ENCODE results near the gene WDR35.

WDR35 gene

DNA sequence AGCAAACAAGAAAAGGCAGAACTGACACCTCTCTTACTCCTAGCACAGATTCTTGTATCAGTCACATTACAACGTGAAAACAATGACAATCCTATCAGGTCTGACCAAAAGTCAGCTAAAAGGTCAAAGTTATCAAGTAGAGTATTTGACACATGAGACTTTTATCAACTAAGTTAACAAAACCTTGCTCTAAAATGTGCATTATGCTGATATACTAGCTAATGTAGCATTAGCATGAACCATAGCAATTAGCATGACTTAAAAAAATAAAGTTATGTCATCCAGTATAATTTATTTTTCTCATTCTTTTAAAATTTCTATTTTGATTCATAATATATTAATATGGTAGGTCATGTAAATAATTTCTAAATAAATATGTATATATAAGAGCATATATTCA is 46.7 kb downstream of the WDR35 start:
- no peak overlapping the region for H2BK120ac ChIP-seq (ENCODE audit: low read depth, low read length)
- no peak overlapping the region for H2AFZ ChIP-seq (ENCODE audit: low read depth, low read length)
- no peak overlapping the region for H4K8ac ChIP-seq (ENCODE audit: low read length)
- H2BK12ac ChIP-seq (ENCODE audit: low read length in 2 of 2), result no peak overlapping the region
- no peak overlapping the region for H4K91ac ChIP-seq (ENCODE audit: low read length)
- H3K18ac ChIP-seq (ENCODE audit: low read depth in 1 of 2, low read length in 2 of 2), result no peak overlapping the region
- no peak overlapping the region for H2AK5ac ChIP-seq (ENCODE audit: low read length, severe bottlenecking)
- 80% methylated on average over 1 of the region's 1 CpG for WGBS
- H3K36me3 ChIP-seq (ENCODE audit: control insufficient read depth in 1 of 2, insufficient read depth in 2 of 2, low read depth in 1 of 2, low read length in 2 of 2), result peaks cover 0 to 54% of the 10 kb centered on the region in 2 experiments
- peaks cover 2% of the 10 kb centered on the region for H3K4me1 ChIP-seq (ENCODE audit: control insufficient read depth, insufficient read depth, low read depth, low read length)
- H3K27ac ChIP-seq (ENCODE audit: low read length, poor library complexity, severe bottlenecking), result no peak overlapping the region
- DNase-seq, result no peak
- H3K4me3 ChIP-seq (ENCODE audit: insufficient read depth in 1 of 2, low read depth in 1 of 2, low read length in 2 of 2), result no peak overlapping the region
- H2BK5ac ChIP-seq (ENCODE audit: low read depth, low read length, poor library complexity, severe bottlenecking), result no peak overlapping the region
- H3K27me3 ChIP-seq (ENCODE audit: control insufficient read depth in 1 of 2, insufficient read depth in 1 of 2, low read length in 2 of 2), result no peaks in the 10 kb centered on the region
- no peaks in the 10 kb centered on the region for H3K9me3 ChIP-seq (ENCODE audit: control insufficient read depth, low read length)
- H3K79me1 ChIP-seq (replicated peaks; ENCODE audit: low read length, poor library complexity, severe bottlenecking), result peaks cover 1% of the 10 kb centered on the region
- H3K4ac ChIP-seq (ENCODE audit: low read depth in 1 of 2, low read length in 2 of 2), result no peak overlapping the region
- H3K4me2 ChIP-seq (ENCODE audit: low read length, poor library complexity, severe bottlenecking), result no peak overlapping the region
- no peak overlapping the region for H2BK15ac ChIP-seq (ENCODE audit: low read depth, poor library complexity, severe bottlenecking)
- H3K9ac ChIP-seq (ENCODE audit: low read length), result no peak overlapping the region
- H3K23ac ChIP-seq (ENCODE audit: low read length in 2 of 2), result no peak overlapping the region
- H3K14ac ChIP-seq (ENCODE audit: low read length in 2 of 2), result no peak overlapping the region

DNA sequence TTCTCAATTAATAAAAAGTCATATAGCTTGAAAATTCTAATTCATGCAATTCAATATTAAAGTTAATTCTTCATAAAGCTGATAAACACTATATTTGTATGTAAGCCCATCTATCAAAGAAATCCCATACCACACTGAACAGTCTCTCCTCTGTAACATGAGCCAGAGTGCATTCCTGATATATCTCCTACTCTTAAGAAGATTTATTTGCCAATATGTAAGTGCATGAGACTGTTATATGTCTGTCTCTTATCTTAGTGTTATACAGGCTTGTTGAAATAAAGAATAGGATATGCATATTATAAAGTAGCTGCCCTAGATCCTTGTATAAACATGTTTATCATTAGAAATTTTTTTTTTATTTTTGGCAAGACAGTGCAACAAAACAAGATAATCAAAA is 47.7 kb downstream of the WDR35 start:
- H3K23ac ChIP-seq (ENCODE audit: low read length in 2 of 2), result no peak overlapping the region
- peaks cover 0 to 57% of the 10 kb centered on the region in 2 experiments for H3K36me3 ChIP-seq (ENCODE audit: control insufficient read depth in 1 of 2, insufficient read depth in 2 of 2, low read depth in 1 of 2, low read length in 2 of 2)
- H3K4me2 ChIP-seq (ENCODE audit: low read length, poor library complexity, severe bottlenecking), result no peak overlapping the region
- no peak overlapping the region for H3K9ac ChIP-seq (ENCODE audit: low read length)
- no peak overlapping the region for H2AK5ac ChIP-seq (ENCODE audit: low read length, severe bottlenecking)
- no peaks in the 10 kb centered on the region for H3K27me3 ChIP-seq (ENCODE audit: control insufficient read depth in 1 of 2, insufficient read depth in 1 of 2, low read length in 2 of 2)
- H3K79me1 ChIP-seq (replicated peaks; ENCODE audit: low read length, poor library complexity, severe bottlenecking), result peaks cover 1% of the 10 kb centered on the region
- H3K27ac ChIP-seq (ENCODE audit: low read length, poor library complexity, severe bottlenecking), result no peak overlapping the region
- H4K91ac ChIP-seq (ENCODE audit: low read length), result no peak overlapping the region
- no peak overlapping the region for H3K4ac ChIP-seq (ENCODE audit: low read depth in 1 of 2, low read length in 2 of 2)
- no peak overlapping the region for H2BK120ac ChIP-seq (ENCODE audit: low read depth, low read length)
- no peak overlapping the region for H2AFZ ChIP-seq (ENCODE audit: low read depth, low read length)
- H3K4me1 ChIP-seq (ENCODE audit: control insufficient read depth, insufficient read depth, low read depth, low read length), result peaks cover 2% of the 10 kb centered on the region
- no peak overlapping the region for H3K18ac ChIP-seq (ENCODE audit: low read depth in 1 of 2, low read length in 2 of 2)
- no peak overlapping the region for H2BK12ac ChIP-seq (ENCODE audit: low read length in 2 of 2)
- no peak overlapping the region for H3K4me3 ChIP-seq (ENCODE audit: insufficient read depth in 1 of 2, low read depth in 1 of 2, low read length in 2 of 2)
- no peak overlapping the region for H4K8ac ChIP-seq (ENCODE audit: low read length)
- H2BK15ac ChIP-seq (ENCODE audit: low read depth, poor library complexity, severe bottlenecking), result no peak overlapping the region
- H3K14ac ChIP-seq (ENCODE audit: low read length in 2 of 2), result no peak overlapping the region
- peak; percentile 8 for DNase-seq
- no peak overlapping the region for H2BK5ac ChIP-seq (ENCODE audit: low read depth, low read length, poor library complexity, severe bottlenecking)
- no peaks in the 10 kb centered on the region for H3K9me3 ChIP-seq (ENCODE audit: control insufficient read depth, low read length)

DNA sequence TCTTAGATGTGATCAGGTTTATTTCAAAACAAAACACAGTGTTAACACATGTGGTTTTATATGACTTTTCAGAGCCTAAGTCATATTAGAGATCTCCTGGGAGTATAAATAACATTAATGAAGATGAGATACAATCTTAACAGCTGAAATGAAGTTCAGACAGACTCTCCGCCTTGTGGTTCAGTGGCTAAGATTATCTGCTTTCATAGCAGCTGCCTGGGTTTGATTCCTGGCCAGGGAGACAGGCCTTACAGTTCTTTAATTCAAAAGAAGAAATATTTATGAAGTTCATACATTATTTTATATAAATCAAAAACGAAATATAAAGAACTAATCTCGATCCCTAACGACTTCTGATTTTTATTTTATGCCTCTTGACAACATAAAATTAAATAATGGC is 52.9 kb downstream of the WDR35 start:
- no peak overlapping the region for H3K4me2 ChIP-seq (ENCODE audit: low read length, poor library complexity, severe bottlenecking)
- no peak overlapping the region for H3K9ac ChIP-seq (ENCODE audit: low read length)
- no peak overlapping the region for H2AK5ac ChIP-seq (ENCODE audit: low read length, severe bottlenecking)
- H3K18ac ChIP-seq (ENCODE audit: low read depth in 1 of 2, low read length in 2 of 2), result no peak overlapping the region
- no peak overlapping the region for H4K91ac ChIP-seq (ENCODE audit: low read length)
- H3K27me3 ChIP-seq (ENCODE audit: control insufficient read depth in 1 of 2, insufficient read depth in 1 of 2, low read length in 2 of 2), result no peaks in the 10 kb centered on the region
- H3K27ac ChIP-seq (ENCODE audit: low read length, poor library complexity, severe bottlenecking), result no peak overlapping the region
- no peak overlapping the region for H2BK15ac ChIP-seq (ENCODE audit: low read depth, poor library complexity, severe bottlenecking)
- H3K4me3 ChIP-seq (ENCODE audit: insufficient read depth in 1 of 2, low read depth in 1 of 2, low read length in 2 of 2), result no peak overlapping the region
- no peak overlapping the region for H2BK120ac ChIP-seq (ENCODE audit: low read depth, low read length)
- no peak overlapping the region for H2BK12ac ChIP-seq (ENCODE audit: low read length in 2 of 2)
- no peaks in the 10 kb centered on the region for H3K4me1 ChIP-seq (ENCODE audit: control insufficient read depth, insufficient read depth, low read depth, low read length)
- H3K4ac ChIP-seq (ENCODE audit: low read depth in 1 of 2, low read length in 2 of 2), result no peak overlapping the region
- no peak overlapping the region for H3K23ac ChIP-seq (ENCODE audit: low read length in 2 of 2)
- no peak overlapping the region for H2BK5ac ChIP-seq (ENCODE audit: low read depth, low read length, poor library complexity, severe bottlenecking)
- no peak overlapping the region for H4K8ac ChIP-seq (ENCODE audit: low read length)
- H3K36me3 ChIP-seq (ENCODE audit: control insufficient read depth in 1 of 2, insufficient read depth in 2 of 2, low read depth in 1 of 2, low read length in 2 of 2), result peaks cover 3 to 57% of the 10 kb centered on the region in 2 experiments
- no peak overlapping the region for H3K14ac ChIP-seq (ENCODE audit: low read length in 2 of 2)
- WGBS, result 100% methylated on average over 1 of the region's 4 CpGs
- H3K79me1 ChIP-seq (replicated peaks; ENCODE audit: low read length, poor library complexity, severe bottlenecking), result peaks cover 2% of the 10 kb centered on the region
- no peak overlapping the region for H2AFZ ChIP-seq (ENCODE audit: low read depth, low read length)
- no peak for DNase-seq
- H3K9me3 ChIP-seq (ENCODE audit: control insufficient read depth, low read length), result no peaks in the 10 kb centered on the region

DNA sequence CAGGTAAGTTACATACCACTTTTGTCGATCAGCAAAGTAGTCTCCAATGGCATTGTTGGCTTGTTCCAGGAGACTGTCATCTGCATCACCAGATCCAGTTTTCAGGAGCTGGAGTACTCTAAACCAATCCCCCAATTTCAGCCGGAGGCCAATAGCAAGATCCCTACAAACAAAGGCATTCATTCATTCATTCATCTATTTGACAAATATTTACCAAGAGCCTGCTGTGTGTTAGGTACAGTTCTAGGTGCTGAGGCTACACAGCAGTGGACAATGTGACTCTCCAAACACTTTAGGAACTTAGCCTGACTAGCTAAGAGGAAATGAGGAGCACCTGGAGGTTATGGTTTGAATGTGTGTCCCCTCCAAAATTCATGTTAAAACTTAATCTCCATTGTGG is 53.7 kb downstream of the WDR35 start:
- Histone ChIP-seq H2BK12ac (ENCODE audit: low read length in 2 of 2) (no peak overlapping the region), H3K27me3 (ENCODE audit: control insufficient read depth in 1 of 2, insufficient read depth in 1 of 2, low read length in 2 of 2) (no peaks in the 10 kb centered on the region), H3K23ac (ENCODE audit: low read length in 2 of 2) (no peak overlapping the region), H3K4me1 (ENCODE audit: control insufficient read depth, insufficient read depth, low read depth, low read length) (no peaks in the 10 kb centered on the region), H2BK5ac (ENCODE audit: low read depth, low read length, poor library complexity, severe bottlenecking) (no peak overlapping the region), H3K14ac (ENCODE audit: low read length in 2 of 2) (no peak overlapping the region), H3K4ac (ENCODE audit: low read depth in 1 of 2, low read length in 2 of 2) (no peak overlapping the region), H3K36me3 (ENCODE audit: control insufficient read depth in 1 of 2, insufficient read depth in 2 of 2, low read depth in 1 of 2, low read length in 2 of 2) (peaks cover 3 to 62% of the 10 kb centered on the region in 2 experiments), H3K9ac (ENCODE audit: low read length) (no peak overlapping the region), H3K79me1 (replicated peaks; ENCODE audit: low read length, poor library complexity, severe bottlenecking) (peaks cover 2% of the 10 kb centered on the region), H3K18ac (ENCODE audit: low read depth in 1 of 2, low read length in 2 of 2) (no peak overlapping the region), H4K91ac (ENCODE audit: low read length) (no peak overlapping the region), H2BK15ac (ENCODE audit: low read depth, poor library complexity, severe bottlenecking) (no peak overlapping the region), H3K4me3 (ENCODE audit: insufficient read depth in 1 of 2, low read depth in 1 of 2, low read length in 2 of 2) (no peak overlapping the region), H2BK120ac (ENCODE audit: low read depth, low read length) (no peak overlapping the region), H3K4me2 (ENCODE audit: low read length, poor library complexity, severe bottlenecking) (no peak overlapping the region), H3K27ac (ENCODE audit: low read length, poor library complexity, severe bottlenecking) (no peak overlapping the region), H4K8ac (ENCODE audit: low read length) (no peak overlapping the region), H2AK5ac (ENCODE audit: low read length, severe bottlenecking) (peak overlapping the region; percentile 57), H2AFZ (ENCODE audit: low read depth, low read length) (no peak overlapping the region), H3K9me3 (ENCODE audit: control insufficient read depth, low read length) (no peaks in the 10 kb centered on the region)
- 94% methylated on average over 1 of the region's 2 CpGs for WGBS
- DNase-seq, result no peak
